ENCODE data around the gene CA5A. TPM values are rescaled to one million over a fixed set of nuclear protein-coding genes. Genes with fewer than 3 reads are reported as not detected.

The CA5A gene
- total and polyA plus RNA-seq, 7 donors: not detected

DNA sequence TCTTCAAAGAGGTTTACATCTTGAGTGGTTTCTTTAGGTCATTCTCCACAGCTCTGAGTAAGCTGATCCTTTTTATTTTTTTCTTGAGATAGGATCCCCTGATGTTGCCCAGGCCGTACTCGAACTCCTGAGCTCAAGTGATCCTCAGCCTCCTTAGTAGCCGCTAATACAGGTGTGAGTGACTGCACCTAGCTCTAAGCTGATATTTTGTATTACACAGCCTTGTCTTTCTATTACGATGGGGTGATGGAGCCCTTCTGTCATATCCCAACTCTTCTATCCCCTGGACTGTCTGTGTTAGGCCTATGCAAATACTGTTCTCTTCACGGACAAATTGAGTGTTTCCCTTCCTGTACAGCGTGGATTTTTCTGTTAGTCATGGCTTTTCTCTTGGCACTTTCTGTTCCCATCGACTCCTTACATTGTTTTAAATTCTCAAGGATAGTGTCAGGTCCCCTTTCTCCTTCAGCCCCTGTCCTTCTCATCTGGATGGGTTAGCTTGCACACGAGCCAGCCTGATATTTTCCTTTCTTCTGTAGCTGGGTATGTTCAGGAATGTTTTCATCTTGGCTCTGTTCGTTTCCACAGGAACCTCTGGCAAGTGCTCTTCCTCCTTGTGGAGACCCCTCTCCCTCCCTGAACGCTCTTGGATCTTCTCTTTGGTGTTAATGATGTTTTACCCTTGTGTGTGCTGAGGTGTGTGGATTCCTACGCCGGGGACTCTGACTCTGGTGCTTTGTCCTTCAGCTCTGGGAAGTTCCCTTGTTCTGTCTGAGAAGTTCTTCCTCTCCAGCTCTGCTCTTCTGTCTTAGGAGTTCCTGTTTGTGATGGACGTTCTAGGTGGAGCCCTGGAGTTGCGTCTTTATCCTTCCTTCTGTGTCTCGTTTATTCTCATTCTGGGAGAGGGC is 17.2 kb upstream of the CA5A start:
- WGBS, 2 donors: 76 to 83% methylated on average over 15 of the region's 15 CpGs
- Histone ChIP-seq H3K9me3 (no peaks in the 10 kb centered on the region), H3K27ac (peak overlapping the region; percentile 17 to 99 (median 74)), H3K36me3 (peaks cover 0 to 7% (median 0%) of the 10 kb centered on the region in 4 donors), H3K4me1 (peaks cover 0 to 57% (median 30%) of the 10 kb centered on the region in 4 donors), H3K27me3 (no peaks in the 10 kb centered on the region), H3K4me3 (no peak overlapping the region)
- intact Hi-C loops (cut with DNase I): loop anchor here (10.0 kb wide), 2 partner anchors 501 to 1261 kb away; partner anchors contain the start of genes ZFPM1 and ZNF778
- DNase-seq: no peak
- TF ChIP-seq POLR2A (IDR thresholded peaks at IDR 0.05) (no peak), EP300 (IDR thresholded peaks at IDR 0.05) (no peak), POLR2AphosphoS5 (IDR thresholded peaks at IDR 0.05) (no peak)
- TF ChIP-seq, protein P1, sequence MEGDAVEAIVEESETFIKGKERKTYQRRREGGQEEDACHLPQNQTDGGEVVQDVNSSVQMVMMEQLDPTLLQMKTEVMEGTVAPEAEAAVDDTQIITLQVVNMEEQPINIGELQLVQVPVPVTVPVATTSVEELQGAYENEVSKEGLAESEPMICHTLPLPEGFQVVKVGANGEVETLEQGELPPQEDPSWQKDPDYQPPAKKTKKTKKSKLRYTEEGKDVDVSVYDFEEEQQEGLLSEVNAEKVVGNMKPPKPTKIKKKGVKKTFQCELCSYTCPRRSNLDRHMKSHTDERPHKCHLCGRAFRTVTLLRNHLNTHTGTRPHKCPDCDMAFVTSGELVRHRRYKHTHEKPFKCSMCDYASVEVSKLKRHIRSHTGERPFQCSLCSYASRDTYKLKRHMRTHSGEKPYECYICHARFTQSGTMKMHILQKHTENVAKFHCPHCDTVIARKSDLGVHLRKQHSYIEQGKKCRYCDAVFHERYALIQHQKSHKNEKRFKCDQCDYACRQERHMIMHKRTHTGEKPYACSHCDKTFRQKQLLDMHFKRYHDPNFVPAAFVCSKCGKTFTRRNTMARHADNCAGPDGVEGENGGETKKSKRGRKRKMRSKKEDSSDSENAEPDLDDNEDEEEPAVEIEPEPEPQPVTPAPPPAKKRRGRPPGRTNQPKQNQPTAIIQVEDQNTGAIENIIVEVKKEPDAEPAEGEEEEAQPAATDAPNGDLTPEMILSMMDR (IDR thresholded peaks at IDR 0.05): no peak

DNA sequence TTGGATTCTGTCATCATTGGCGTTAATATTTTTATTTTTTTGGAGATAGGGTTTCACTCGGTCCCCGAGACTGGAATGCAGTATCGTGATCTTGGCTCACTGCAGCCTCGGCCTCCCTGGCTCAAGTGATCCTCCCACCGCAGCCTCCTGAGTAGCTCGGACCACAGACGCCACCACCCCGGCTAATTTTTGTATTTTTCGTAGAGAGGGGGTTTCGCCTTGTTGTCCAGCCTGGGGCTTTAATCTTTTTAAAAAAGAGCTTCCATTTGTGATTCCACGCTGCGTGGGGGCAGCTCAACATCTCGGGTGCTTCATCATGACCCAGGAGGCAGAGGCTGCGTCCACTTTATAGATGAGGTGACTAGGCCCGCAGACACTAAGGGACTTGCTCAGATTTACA is 16.4 kb upstream of the CA5A start:
- TF ChIP-seq POLR2AphosphoS5 (IDR thresholded peaks at IDR 0.05) (no peak), POLR2A (IDR thresholded peaks at IDR 0.05) (no peak), EP300 (IDR thresholded peaks at IDR 0.05) (no peak)
- TF ChIP-seq, protein P1 (IDR thresholded peaks at IDR 0.05): no peak
- 93% methylated on average over 16 of the region's 16 CpGs for WGBS, 2 donors
- Histone ChIP-seq H3K4me1 (peaks cover 0 to 57% (median 30%) of the 10 kb centered on the region in 4 donors), H3K4me3 (peak overlapping the region in 2 of 4 donors; percentile 83 to 93), H3K9me3 (no peaks in the 10 kb centered on the region), H3K27ac (peak overlapping the region; percentile 94 to 100 (median 97)), H3K36me3 (peaks cover 0 to 7% (median 0%) of the 10 kb centered on the region in 4 donors), H3K27me3 (no peaks in the 10 kb centered on the region)
- no peak for DNase-seq
- intact Hi-C loops (cut with DNase I): loop anchor here (10.0 kb wide), 2 partner anchors 502 to 1262 kb away; partner anchors contain the start of genes ZFPM1 and ZNF778

DNA sequence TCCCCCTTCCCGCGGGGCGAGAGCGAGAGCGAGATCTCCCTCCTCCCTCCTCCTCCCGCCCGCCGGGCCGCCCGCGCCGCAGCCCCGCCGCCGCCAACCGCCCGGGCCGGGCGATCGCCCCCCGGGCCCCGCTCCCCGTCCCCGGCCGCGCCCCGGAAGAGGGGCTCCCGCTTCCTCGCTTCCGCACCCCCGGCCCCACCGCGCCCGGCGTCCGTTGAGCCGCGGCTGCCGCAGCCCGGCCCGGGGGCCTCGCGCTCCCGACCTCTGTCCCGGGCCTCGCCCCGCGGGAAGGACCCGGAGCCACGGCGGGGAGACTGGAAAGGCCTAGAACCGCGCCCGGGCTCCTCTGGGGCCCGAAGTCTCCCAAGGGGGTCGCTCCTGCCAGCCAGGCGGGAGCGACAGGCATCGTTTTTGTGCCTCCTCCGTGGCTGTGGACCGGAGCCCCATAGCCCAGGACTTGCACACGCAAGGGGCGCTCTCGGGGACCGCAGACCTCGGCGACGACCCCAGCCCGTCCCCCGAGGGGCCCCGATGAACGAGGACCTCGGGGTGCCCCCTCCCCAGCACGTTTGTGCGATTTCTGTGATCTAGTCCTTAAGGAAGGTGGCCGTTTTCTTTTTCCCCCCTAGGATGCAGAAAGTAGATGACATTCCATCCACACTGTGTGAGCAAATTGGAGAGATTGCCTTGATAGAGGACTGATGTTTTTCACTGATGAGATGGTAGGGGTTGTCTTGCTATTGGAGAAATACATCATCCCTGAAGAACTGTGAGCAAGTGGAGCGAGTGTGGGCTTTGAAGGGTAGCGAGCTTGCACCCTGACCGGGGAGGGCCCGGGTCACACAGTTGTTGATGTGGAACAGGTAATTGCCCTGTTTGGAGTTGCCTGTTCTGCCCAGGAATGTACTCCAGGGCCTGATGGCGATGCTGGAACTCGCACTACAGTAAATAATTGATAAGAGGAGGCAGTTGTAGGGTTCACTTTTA is 15.5 kb upstream of the CA5A start:
- Histone ChIP-seq H3K9me3 (no peaks in the 10 kb centered on the region), H3K27ac (peak overlapping the region; percentile 94 to 100 (median 97)), H3K4me1 (peaks cover 0 to 53% (median 29%) of the 10 kb centered on the region in 4 donors), H3K36me3 (no peaks in the 10 kb centered on the region), H3K27me3 (no peaks in the 10 kb centered on the region), H3K4me3 (peak overlapping the region; percentile 83 to 99 (median 95))
- intact Hi-C loops (cut with DNase I): loop anchor here (10.0 kb wide), 2 partner anchors 503 to 1263 kb away; partner anchors contain the start of genes ZFPM1 and ZNF778
- WGBS, 2 donors: 1 to 2% methylated on average over 82 of the region's 82 CpGs
- TF ChIP-seq, protein P1 (IDR thresholded peaks at IDR 0.05): peak in 1 of 4 experiments; percentile 9
- no peak for TF ChIP-seq POLR2A (IDR thresholded peaks at IDR 0.05)
- DNase-seq: no peak

DNA sequence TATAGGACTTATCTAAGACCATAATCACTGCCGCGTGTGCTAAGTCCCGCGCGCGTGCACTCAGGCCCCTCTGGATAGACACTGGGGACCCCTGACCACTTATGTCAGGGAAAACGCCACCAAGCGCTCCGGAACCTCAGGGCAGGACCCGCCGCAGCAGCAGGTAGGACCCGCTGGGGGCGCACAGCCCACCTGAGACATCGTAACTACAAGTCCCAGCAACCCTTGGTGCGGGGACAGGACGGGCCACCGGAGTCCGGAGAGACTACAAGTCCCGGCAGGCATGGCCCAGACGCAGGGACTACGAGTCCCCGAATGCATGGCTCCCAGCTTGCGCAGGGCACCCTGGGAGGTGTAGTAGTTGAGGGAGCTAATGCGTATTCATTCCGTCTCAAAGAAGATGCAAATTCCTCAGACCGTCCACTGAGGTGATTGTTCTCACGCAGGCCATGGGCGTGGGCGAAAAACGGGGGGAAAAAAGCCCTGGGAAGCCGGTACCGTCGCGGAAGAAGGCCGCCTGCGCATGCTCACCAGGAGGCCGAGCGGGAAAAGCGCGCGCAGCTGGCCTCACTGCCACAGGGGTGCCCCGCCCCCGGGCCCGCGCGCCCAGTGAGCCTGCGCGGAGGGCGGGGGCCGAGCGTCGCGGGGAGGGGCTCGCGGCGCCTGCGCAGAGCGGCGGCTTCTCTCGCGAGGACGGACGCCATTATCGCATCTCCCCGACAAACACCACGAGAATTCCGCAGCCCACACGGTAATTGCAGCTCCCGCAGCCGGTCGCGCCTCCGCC is 14.6 kb upstream of the CA5A start, which contains the start of gene BANP:
Gene BANP, plus strand, starts transcription at position 670 of the 787 bp plus-strand sequence. CDS start 23,682 bp downstream, outside the sequence.
- Histone ChIP-seq H3K27me3 (no peaks in the 10 kb centered on the region), H3K4me1 (peaks cover 0 to 44% (median 25%) of the 10 kb centered on the region in 4 donors), H3K27ac (peak within 1 kb of the TSS; percentile 94 to 100 (median 97)), H3K36me3 (no peaks in the 10 kb centered on the region), H3K9me3 (no peaks in the 10 kb centered on the region), H3K4me3 (peak within 1 kb of the TSS; percentile 83 to 99 (median 95))
- 0 to 1% methylated on average over 73 of the region's 73 CpGs for WGBS, 2 donors
- peak; percentile 99 for DNase-seq
- intact Hi-C loops (cut with DNase I): loop anchor here (10.0 kb wide), 2 partner anchors 504 to 1264 kb away; partner anchors contain the start of genes ZFPM1 and ZNF778
- TF ChIP-seq EP300 (IDR thresholded peaks at IDR 0.05): no peak
- TF ChIP-seq, protein P1 (IDR thresholded peaks at IDR 0.05): peak in 3 of 4 experiments; percentile 29 to 37 (median 36)
- peak; percentile 86 to 90 (median 87) for TF ChIP-seq POLR2AphosphoS5 (IDR thresholded peaks at IDR 0.05)

Data from sigmoid colon (tissue), 7 donors.